Esophagus squamous epithelium (tissue), 5 donors: ENCODE measurements around the gene BMPR1B. TPM values are rescaled to one million over a fixed set of nuclear protein-coding genes. Genes with fewer than 3 reads are reported as not detected.
"Not testable (repeated sequence)": the region's sequence is repeated elsewhere in the genome, so short reads cannot be mapped to it uniquely, and the experiment has no call there.

Source experiments
- DNase-seq: peaks from one replicate; lab custom pipeline; 2025; lab: John Stamatoyannopoulos, UW
- H3K27ac ChIP-seq, 4 donors: fragments of 200-600 bp; sonication (generic); one replicate each; pipeline ENCODE4 v1.5.1; 2016 to 2019; ENCODE audit warnings: mild to moderate bottlenecking in 1 of 4
- H3K27me3 ChIP-seq, 4 donors: fragments of 200-600 bp; sonication (generic); 1 replicate in 3 of 4; 2 replicates in 1 of 4; pipeline versions ENCODE4 v1.5.1 to v1.6.0; 2017 to 2021; ENCODE audit warnings: antibody characterized with exemption in 1 of 4
- H3K36me3 ChIP-seq, 3 donors: fragments of 200-600 bp; sonication (generic); one replicate each; pipeline ENCODE4 v1.5.1; 2016 to 2019
- H3K4me1 ChIP-seq, 3 donors: fragments of 200-600 bp; sonication (generic); one replicate each; pipeline ENCODE4 v1.5.1; 2017 to 2019
- H3K4me3 ChIP-seq, 4 donors: fragments of 200-600 bp; sonication (generic); 1 replicate in 3 of 4; 2 replicates in 1 of 4; pipeline ENCODE4 v1.5.1; 2016 to 2019; ENCODE audit warnings: mild to moderate bottlenecking in 2 of 4, moderate library complexity in 1 of 4
- H3K9me3 ChIP-seq, 3 donors: fragments of 200-600 bp; sonication (generic); one replicate each; pipeline ENCODE4 v1.5.1; 2016 to 2019
- CTCF ChIP-seq, 6 experiments: fragments of 450-650 bp in 4 of 6; fragments of 200-600 bp in 2 of 6; sonication (generic) in 2 of 6; IDR thresholded peaks; one replicate each; pipeline ENCODE4 v1.5.1; 2016 to 2019; ENCODE audit warnings: antibody characterized with exemption in 6 of 6, mild to moderate bottlenecking in 4 of 6, moderate library complexity in 4 of 6
- POLR2A ChIP-seq, 4 donors: fragments of 450-650 bp; IDR thresholded peaks; one replicate each; pipeline ENCODE4 v1.6.1; 2017; ENCODE audit warnings: antibody characterized with exemption in 4 of 4, mild to moderate bottlenecking in 4 of 4, moderate library complexity in 3 of 4
- WGBS, 2 donors: methylation state at CpG; one replicate each; pipeline ENCODE4 v1.1.5; 2018; 5-methylcytosine and 5-hydroxymethylcytosine counted together
- intact Hi-C: fragments of 100-400 bp; cut with DNase I; formaldehyde crosslinking; loops from one replicate; pipeline ENCODE4 v1.15.0; 2022
- total RNA-seq, 4 donors: library from RNA; depleted of rRNA; stranded (reverse); fragments of >200 nt; gene quantifications; one replicate each; pipeline ENCODE4 v1.1.0, GENCODE V29; 2016
- donor health status: DM: yes; HTN: yes; CAD: no.

BMPR1B gene
- total RNA-seq, 4 donors from 2014 or later = 0.09 to 0.66 (median 0.38) TPM; not detected in 1

- H3K4me1 ChIP-seq = peaks cover 0 to 27% (median 0%) of the 10 kb centered on the region in 3 donors
- no peaks in the 10 kb centered on the region for H3K27me3 ChIP-seq
- TF ChIP-seq POLR2A (IDR thresholded peaks at IDR 0.05) = no peak
- TF ChIP-seq CTCF (IDR thresholded peaks at IDR 0.05) = no peak
- no peaks in the 10 kb centered on the region for H3K9me3 ChIP-seq
- H3K27ac ChIP-seq = no peak overlapping the region
- intact Hi-C loops = no loop called here
- H3K4me3 ChIP-seq = no peak overlapping the region
- DNase-seq = no peak
- H3K36me3 ChIP-seq = no peaks in the 10 kb centered on the region
- 51 to 52% methylated on average over 5 of the region's 5 CpGs for WGBS, 2 donors
Observed at GRCh38 chr4:94826206-94826605, 68.5 kb downstream of the BMPR1B start.

GRCh38 chr4:94827481-94828110, 69.8 kb downstream of the BMPR1B start:
- no peak for TF ChIP-seq POLR2A (IDR thresholded peaks at IDR 0.05)
- no peak for TF ChIP-seq CTCF (IDR thresholded peaks at IDR 0.05)
- peaks cover 0 to 27% (median 0%) of the 10 kb centered on the region in 3 donors for H3K4me1 ChIP-seq
- H3K4me3 ChIP-seq = no peak overlapping the region
- no peak for DNase-seq
- no peaks in the 10 kb centered on the region for H3K27me3 ChIP-seq
- intact Hi-C loops = no loop called here
- no peaks in the 10 kb centered on the region for H3K9me3 ChIP-seq
- no peaks in the 10 kb centered on the region for H3K36me3 ChIP-seq
- WGBS, 2 donors = 41 to 47% methylated on average over 5 of the region's 5 CpGs
- H3K27ac ChIP-seq = peak overlapping the region in 3 of 4 donors; percentile 67 to 80 (median 67)

GRCh38 chr4:94828882-94829281, 71.1 kb downstream of the BMPR1B start:
- TF ChIP-seq CTCF (IDR thresholded peaks at IDR 0.05) = no peak
- TF ChIP-seq POLR2A (IDR thresholded peaks at IDR 0.05) = no peak
- no peak for DNase-seq
- Histone ChIP-seq H3K9me3 (no peaks in the 10 kb centered on the region), H3K27me3 (no peaks in the 10 kb centered on the region), H3K36me3 (no peaks in the 10 kb centered on the region), H3K27ac (peak overlapping the region; percentile 39 to 80 (median 67)), H3K4me1 (peaks cover 0 to 27% (median 0%) of the 10 kb centered on the region in 3 donors), H3K4me3 (no peak overlapping the region)
- WGBS, 2 donors = 24 to 58% methylated on average over 1 of the region's 1 CpG
- intact Hi-C loops = no loop called here

GRCh38 chr4:94831607-94832006, 73.9 kb downstream of the BMPR1B start:
- Histone ChIP-seq H3K27me3 (no peaks in the 10 kb centered on the region), H3K27ac (no peak overlapping the region), H3K36me3 (no peaks in the 10 kb centered on the region), H3K4me3 (no peak overlapping the region), H3K4me1 (peaks cover 0 to 27% (median 0%) of the 10 kb centered on the region in 3 donors), H3K9me3 (no peaks in the 10 kb centered on the region)
- WGBS, 2 donors = 85 to 96% methylated on average over 2 of the region's 2 CpGs
- TF ChIP-seq CTCF (IDR thresholded peaks at IDR 0.05) (no peak), POLR2A (IDR thresholded peaks at IDR 0.05) (no peak)
- DNase-seq = no peak
- intact Hi-C loops = no loop called here

- H3K4me3 ChIP-seq, H3K36me3 ChIP-seq, H3K27me3 ChIP-seq, H3K9me3 ChIP-seq, intact Hi-C loops, H3K27ac ChIP-seq, DNase-seq: not testable (repeated sequence)
- WGBS, 2 donors = 89 to 90% methylated on average over 4 to 5 of the region's 5 CpGs
- H3K4me1 ChIP-seq = peaks cover 0 to 22% (median 0%) of the 10 kb centered on the region in 3 donors
Observed at GRCh38 chr4:94832329-94832728, 74.6 kb downstream of the BMPR1B start.
